PC-3 (cell line): ENCODE measurements around the gene EXD1. TPM values are rescaled to one million over a fixed set of nuclear protein-coding genes. Genes with fewer than 3 reads are reported as not detected.
"Not testable (repeated sequence)": the region's sequence is repeated elsewhere in the genome, so short reads cannot be mapped to it uniquely, and the experiment has no call there.

Experiments used
- ATAC-seq: fragments of 200-7000 bp; cut with Tn5 transposase; 2 replicates; pipeline ENCODE4 v1.9.1; 2020; ENCODE audit warnings: mild to moderate bottlenecking, moderate library complexity
- BruUV-seq: library from RNA; stranded (reverse); fragments of 400-500 nt; replicated peaks from 2 replicates; lab custom pipeline; 2021; lab: Mats Ljungman, UMichigan
- CTCF ChIA-PET: fragments of 300-600 bp; sonication (Branson Sonifier 250); formaldehyde crosslinking; loops from one replicate; lab custom pipeline; 2022; ENCODE audit warnings: antibody characterized with exemption; lab: Charles Lee
- POLR2A ChIA-PET: fragments of 300-600 bp; sonication (Branson Sonifier 250); formaldehyde crosslinking; loops from one replicate; lab custom pipeline; 2022; ENCODE audit warnings: antibody characterized with exemption; ENCODE audit not compliant: unreplicated experiment; lab: Charles Lee
- DNase-seq: peaks from one replicate; pipeline ENCODE4 v3.0.0-alpha.2; 2015
- H2AFZ ChIP-seq: fragments of 300-600 bp; sonication (generic); 2 replicates; pipeline ENCODE4 v1.6.0; 2016; ENCODE audit warnings: antibody characterized with exemption, low read length
- H3F3A ChIP-seq: fragments of 300-600 bp; sonication (generic); one replicate; pipeline ENCODE4 v1.6.0; 2017; ENCODE audit warnings: antibody characterized with exemption, low read length, control low read depth, mild to moderate bottlenecking; ENCODE audit not compliant: unreplicated experiment
- H3K27ac ChIP-seq: fragments of 300-600 bp; sonication (generic); 2 replicates; pipeline ENCODE4 v1.5.1; 2016; ENCODE audit warnings: mild to moderate bottlenecking, low read length
- H3K27me3 ChIP-seq: fragments of 300-600 bp; sonication (generic); 2 replicates; pipeline ENCODE4 v1.6.1; 2016; ENCODE audit warnings: low read length, mixed read lengths
- H3K36me3 ChIP-seq: fragments of 300-600 bp; sonication (generic); 2 replicates; pipeline ENCODE4 v1.6.1; 2016; ENCODE audit warnings: low read depth, mixed run types, low read length, mixed read lengths
- H3K4me1 ChIP-seq: fragments of 300-600 bp; sonication (generic); 2 replicates; pipeline ENCODE4 v1.5.1; 2016; ENCODE audit warnings: low read length; ENCODE audit not compliant: insufficient read depth
- H3K4me2 ChIP-seq: fragments of 300-600 bp; sonication (generic); 2 replicates; pipeline ENCODE4 v1.6.0; 2016; ENCODE audit warnings: low read length
- H3K4me3 ChIP-seq: fragments of 300-600 bp; sonication (generic); 2 replicates; pipeline ENCODE4 v1.5.1; 2016; ENCODE audit warnings: mild to moderate bottlenecking, low read length, mixed read lengths
- H3K79me2 ChIP-seq: fragments of 300-600 bp; sonication (generic); 2 replicates; pipeline ENCODE4 v1.6.1; 2017; ENCODE audit warnings: low read length, mixed read lengths
- H3K9ac ChIP-seq: fragments of 300-600 bp; sonication (generic); 2 replicates; pipeline ENCODE4 v1.6.0; 2016; ENCODE audit warnings: mild to moderate bottlenecking, low read length
- H3K9me2 ChIP-seq: fragments of 300-600 bp; sonication (generic); replicated peaks from 2 replicates; pipeline ENCODE4 v1.6.1; 2016; ENCODE audit warnings: mixed run types, low read length, mixed read lengths
- H3K9me3 ChIP-seq: fragments of 300-600 bp; sonication (generic); 2 replicates; pipeline ENCODE4 v1.6.1; 2016; ENCODE audit warnings: low read length, mixed read lengths
- H4K20me1 ChIP-seq: fragments of 300-600 bp; sonication (generic); 2 replicates; pipeline ENCODE4 v1.6.1; 2016; ENCODE audit warnings: low read length, mixed read lengths
- CTCF ChIP-seq: fragments of 300-600 bp; sonication (generic); conservative IDR thresholded peaks from 2 replicates; pipeline ENCODE4 v1.5.1; 2017; ENCODE audit warnings: antibody characterized with exemption, low read depth, mild to moderate bottlenecking, low read length
- EZH2 ChIP-seq: fragments of 300-600 bp; sonication (generic); IDR thresholded peaks from one replicate; pipeline ENCODE4 v1.6.1; 2017; ENCODE audit warnings: antibody characterized with exemption, mild to moderate bottlenecking, low read length; ENCODE audit not compliant: unreplicated experiment
- EZH2phosphoT487 ChIP-seq: fragments of 300-600 bp; sonication (generic); IDR thresholded peaks from 2 replicates; pipeline ENCODE4 v1.6.1; 2018; ENCODE audit warnings: mild to moderate bottlenecking, antibody characterized with exemption, low read length, borderline replicate concordance
- intact Hi-C: fragments of 100-400 bp; cut with micrococcal nuclease; formaldehyde crosslinking; loops from 2 replicates; pipeline ENCODE4 v1.9.0; 2023
- total RNA-seq: library from RNA; depleted of rRNA; stranded (reverse); fragments of >200 nt; gene quantifications from 2 replicates; pipeline ENCODE4 v1.2.3, GENCODE V29; 2014

EXD1 gene
- total RNA-seq, 1 experiment from 2014 or later: not detected

GRCh38 chr15:41238100-41238499 lies 7.5 kb upstream of the EXD1 start:
- no TSS peak for BruUV-seq
- TF ChIP-seq EZH2phosphoT487 (no peak), EZH2 (no peak), CTCF (no peak)
- ChIA-PET CTCF (no interaction called here), POLR2A (no interaction called here)
- intact Hi-C loops: no loop called here
- Histone ChIP-seq H3K36me3 (peaks cover 10% of the 10 kb centered on the region), H3K4me1 (peaks cover 8% of the 10 kb centered on the region), H2AFZ (no peak overlapping the region), H3F3A (no peaks in the 10 kb centered on the region), H3K4me3 (no peak overlapping the region), H3K79me2 (peaks cover 25% of the 10 kb centered on the region), H3K9me3 (no peaks in the 10 kb centered on the region), H4K20me1 (no peaks in the 10 kb centered on the region), H3K27ac (no peak overlapping the region), H3K9me2 (no peaks in the 10 kb centered on the region), H3K9ac (no peak overlapping the region), H3K27me3 (no peaks in the 10 kb centered on the region), H3K4me2 (no peak overlapping the region)
- ATAC-seq: no peak
- no peak for DNase-seq

DNA sequence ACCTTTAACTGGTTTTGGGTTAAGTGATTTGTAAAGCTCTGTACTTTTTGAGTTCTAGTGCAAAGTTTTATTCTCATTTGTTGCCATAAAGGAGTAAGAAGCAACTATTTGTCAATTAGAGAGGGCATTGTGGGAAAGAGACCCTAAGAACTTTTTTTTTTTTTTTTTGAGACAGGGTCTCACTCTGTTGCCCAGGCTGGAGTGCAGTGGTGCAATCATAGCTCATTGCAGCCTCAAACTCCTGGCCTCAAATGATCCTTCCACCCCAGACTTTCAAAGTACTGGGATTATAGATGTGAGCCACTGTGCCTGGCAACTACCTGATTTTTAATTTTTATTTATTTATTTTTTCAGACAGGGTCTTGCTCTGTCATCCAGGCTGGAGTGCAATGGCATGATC lies 5.4 kb upstream of the EXD1 start:
- H2AFZ ChIP-seq: no peak overlapping the region
- H3K4me2 ChIP-seq: no peak overlapping the region
- no peak overlapping the region for H3K4me3 ChIP-seq
- H3K4me1 ChIP-seq: peaks cover 18% of the 10 kb centered on the region
- H3K36me3 ChIP-seq: no peaks in the 10 kb centered on the region
- H3K9me3 ChIP-seq: no peaks in the 10 kb centered on the region
- intact Hi-C loops: no loop called here
- H3F3A ChIP-seq: no peaks in the 10 kb centered on the region
- no peaks in the 10 kb centered on the region for H4K20me1 ChIP-seq
- no peaks in the 10 kb centered on the region for H3K27me3 ChIP-seq
- no peak overlapping the region for H3K27ac ChIP-seq
- no peaks in the 10 kb centered on the region for H3K9me2 ChIP-seq
- ATAC-seq (no peak), DNase-seq (no peak)
- POLR2A ChIA-PET: interaction anchor here (0.6 to 0.7 kb wide), 2 partner anchors 25 to 283 kb away, joined by 3 to 6 read pairs; partner anchors contain the start of gene CHAC1
- no peak overlapping the region for H3K9ac ChIP-seq
- H3K79me2 ChIP-seq: peaks cover 45% of the 10 kb centered on the region
- no TSS peak for BruUV-seq
- CTCF ChIA-PET: no interaction called here
- TF ChIP-seq EZH2 (no peak), CTCF (no peak), EZH2phosphoT487 (no peak)

DNA sequence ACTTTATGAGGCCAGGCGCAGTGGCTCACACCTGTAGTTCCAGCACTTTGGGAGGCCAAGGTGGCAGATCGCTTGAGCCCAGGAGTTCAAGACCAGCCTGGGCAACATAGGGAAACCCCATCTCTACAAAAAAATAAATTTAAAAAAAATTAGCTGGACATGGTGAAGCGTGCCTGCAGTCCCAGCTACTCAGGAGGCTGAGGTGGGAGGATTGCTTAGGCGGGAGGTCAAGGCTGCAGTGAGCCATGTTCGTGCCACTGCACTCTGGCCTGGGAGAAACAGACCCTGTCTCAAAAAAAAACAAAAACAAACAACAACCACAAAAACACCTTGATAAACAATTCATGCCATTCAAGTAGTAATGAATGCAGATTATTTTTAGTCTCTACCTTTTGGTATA lies 4.7 kb upstream of the EXD1 start:
- H3K4me3 ChIP-seq, H3K9me2 ChIP-seq, H3K9ac ChIP-seq, H3K36me3 ChIP-seq, CTCF ChIA-PET, H3K9me3 ChIP-seq, POLR2A ChIA-PET, intact Hi-C loops, H3K27ac ChIP-seq, BruUV-seq, H4K20me1 ChIP-seq, H3K4me2 ChIP-seq, ATAC-seq, H2AFZ ChIP-seq, DNase-seq, H3F3A ChIP-seq, H3K27me3 ChIP-seq: not testable (repeated sequence)
- peaks cover 45% of the 10 kb centered on the region for H3K79me2 ChIP-seq
- peaks cover 18% of the 10 kb centered on the region for H3K4me1 ChIP-seq
